ENCODE results near the gene CYFIP1. TPM values are rescaled to one million over a fixed set of nuclear protein-coding genes. Genes with fewer than 3 reads are reported as not detected.

CYFIP1 gene
- total and polyA plus RNA-seq, 2 of the 8 experiments (the other 6 are each of a cell fraction or from before 2014, with no cell fraction given), result 38.6 to 81.7 TPM

GRCh38 chr15:22973286-22973685 lies 6.9 kb downstream of the CYFIP1 start:
- H2AK5ac ChIP-seq (ENCODE audit: low read depth, low read length), result no peak overlapping the region
- peaks cover 0 to 54% of the 10 kb centered on the region in 2 experiments; a peak in 2 of 4 replicates for H3K79me2 ChIP-seq (ENCODE audit: control insufficient read depth in 1 of 2, insufficient read depth in 2 of 2, low read length in 2 of 2)
- H4K8ac ChIP-seq (ENCODE audit: extremely low read depth, insufficient read depth, low read length), result no peak overlapping the region
- TF ChIP-seq ATF3 (IDR thresholded peaks at IDR 0.05; ENCODE audit: insufficient read depth, low read depth, low read length) (no peak), CBX5 (IDR thresholded peaks at IDR 0.05; ENCODE audit: low read depth, low read length) (no peak), RFX5 (IDR thresholded peaks at IDR 0.05; ENCODE audit: borderline replicate concordance, low read depth, low read length) (no peak), CTCF (IDR thresholded peaks at IDR 0.05; ENCODE audit: control extremely low read depth in 1 of 3, insufficient read depth in 1 of 3, low read depth in 1 of 3, low read length in 3 of 3) (no peak), YY1 (IDR thresholded peaks at IDR 0.05; ENCODE audit: low read depth, low read length) (no peak), CREB1 (IDR thresholded peaks at IDR 0.05) (no peak), SIRT6 (IDR thresholded peaks at IDR 0.05; ENCODE audit: low read length) (no peak), RBBP5 (IDR thresholded peaks at IDR 0.05; ENCODE audit: borderline replicate concordance, low read depth, low read length) (no peak), SUZ12 (IDR thresholded peaks at IDR 0.05; ENCODE audit: low read length) (no peak), HDAC6 (IDR thresholded peaks at IDR 0.05; ENCODE audit: low read depth, low read length) (no peak), SP4 (IDR thresholded peaks at IDR 0.05; ENCODE audit: low read length) (no peak)
- H3K27ac ChIP-seq (ENCODE audit: low read depth, low read length), result no peak overlapping the region
- no peak overlapping the region for H2BK15ac ChIP-seq (ENCODE audit: low read length)
- H3K4me1 ChIP-seq (replicated peaks in 1 of 4; ENCODE audit: control insufficient read depth in 3 of 4, insufficient read depth in 4 of 4, low read length in 3 of 4), result peaks cover 0 to 9% (median 1%) of the 10 kb centered on the region in 4 experiments; a peak in 4 of 7 replicates
- POLR2A ChIA-PET (ENCODE audit: partially characterized antibody), result no interaction called here
- H2BK20ac ChIP-seq (ENCODE audit: low read length), result no peak overlapping the region
- H3K9ac ChIP-seq (replicated peaks in 1 of 4; ENCODE audit: extremely low read depth in 1 of 4, low read depth in 3 of 4, low read length in 3 of 4), result no peak overlapping the region
- no peak overlapping the region for H3K14ac ChIP-seq (ENCODE audit: insufficient read length)
- H4K20me1 ChIP-seq (replicated peaks in 1 of 2; ENCODE audit: control insufficient read depth in 1 of 2, insufficient read depth in 2 of 2, low read length in 2 of 2), result peaks cover 2 to 14% of the 10 kb centered on the region in 2 experiments
- no peaks in the 10 kb centered on the region for H3K9me3 ChIP-seq (ENCODE audit: insufficient read depth in 2 of 2, low read depth in 1 of 2, low read length in 1 of 2)
- no peak overlapping the region for H3K23ac ChIP-seq (ENCODE audit: insufficient read length)
- no peak overlapping the region for H3K4ac ChIP-seq (replicated peaks; ENCODE audit: insufficient read length, low read depth, low read length)
- H2AFZ ChIP-seq (ENCODE audit: low read length), result no peak overlapping the region
- H4K91ac ChIP-seq (replicated peaks; ENCODE audit: insufficient read length, low read length), result no peak overlapping the region
- no peak for FAIRE-seq
- peaks cover 6% of the 10 kb centered on the region for H3K79me1 ChIP-seq (ENCODE audit: low read depth, low read length)
- no peak overlapping the region for H3K4me2 ChIP-seq (ENCODE audit: insufficient read depth in 1 of 2, low read depth in 2 of 2, low read length in 2 of 2)
- no peak overlapping the region for H2BK120ac ChIP-seq (replicated peaks; ENCODE audit: low read depth, low read length)
- no peaks in the 10 kb centered on the region for H3K36me3 ChIP-seq (ENCODE audit: control insufficient read depth in 2 of 4, insufficient read depth in 4 of 4, low read length in 3 of 4)
- peaks cover 0 to 6% (median under 1%) of the 10 kb centered on the region in 4 experiments; a peak in 3 of 7 replicates for H3K27me3 ChIP-seq (replicated peaks in 1 of 4; ENCODE audit: control insufficient read depth in 3 of 4, extremely low read depth in 1 of 4, insufficient read depth in 3 of 4, low read length in 3 of 4)
- no peak overlapping the region for H3K18ac ChIP-seq (ENCODE audit: extremely low read depth, low read length)
- no peak overlapping the region for H3K4me3 ChIP-seq (ENCODE audit: extremely low read depth in 1 of 4, insufficient read depth in 2 of 4, low read depth in 3 of 4, low read length in 4 of 4)
- H3K56ac ChIP-seq (replicated peaks; ENCODE audit: insufficient read length, low read depth, low read length), result no peak overlapping the region
- 90% methylated on average over 4 of the region's 5 CpGs; no CpG with 5 or more reads in 1 of the 2 experiments for WGBS, 2 experiments (ENCODE audit: extremely low coverage in 1 of 2, insufficient coverage in 1 of 2, insufficient read length in 1 of 2, insufficient replicate concordance in 2 of 2, low coverage in 1 of 2, low lambda C conversion rate in 2 of 2, missing lambda C conversion rate in 1 of 2)
- no peak overlapping the region for H4K5ac ChIP-seq (ENCODE audit: insufficient read length, low read depth, low read length)
- no peak for DNase-seq (ENCODE audit: low read depth in 1 of 2, low spot score in 2 of 2)
- no peak overlapping the region for H2BK12ac ChIP-seq (ENCODE audit: low read depth, low read length)
- no peaks in the 10 kb centered on the region for H3K23me2 ChIP-seq (ENCODE audit: low read depth, low read length)
- H2BK5ac ChIP-seq (ENCODE audit: low read depth, low read length), result no peak overlapping the region
- CTCF ChIA-PET (ENCODE audit: partially characterized antibody), result no interaction called here

All from H1 (cell line).